HG03571 (cell line): ENCODE results near the gene IQCE.

ENCODE experiments used
- ATAC-seq: cut with Tn5 transposase; IDR thresholded peaks from one replicate; pipeline ENCODE4 v1.9.1; 2021; ENCODE audit not compliant: unreplicated experiment

The IQCE gene

DNA sequence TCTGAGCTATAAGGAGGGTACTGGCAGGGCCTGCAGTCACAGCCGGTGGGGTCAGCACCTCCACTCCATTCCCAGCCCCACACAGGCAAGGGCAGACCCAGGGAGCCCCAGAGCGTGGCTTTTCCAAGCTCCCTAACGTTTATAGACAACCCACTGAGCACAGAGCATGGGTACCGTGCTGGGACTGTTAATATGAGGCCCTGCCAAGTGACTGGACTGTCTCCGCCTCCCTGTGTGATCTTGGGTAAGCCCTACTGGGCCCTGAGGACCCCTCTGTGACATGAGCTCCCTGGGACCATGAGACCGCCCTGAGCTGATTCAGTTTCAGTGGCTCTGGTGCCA is 85.4 kb downstream of the IQCE start:
- no peak for ATAC-seq

DNA sequence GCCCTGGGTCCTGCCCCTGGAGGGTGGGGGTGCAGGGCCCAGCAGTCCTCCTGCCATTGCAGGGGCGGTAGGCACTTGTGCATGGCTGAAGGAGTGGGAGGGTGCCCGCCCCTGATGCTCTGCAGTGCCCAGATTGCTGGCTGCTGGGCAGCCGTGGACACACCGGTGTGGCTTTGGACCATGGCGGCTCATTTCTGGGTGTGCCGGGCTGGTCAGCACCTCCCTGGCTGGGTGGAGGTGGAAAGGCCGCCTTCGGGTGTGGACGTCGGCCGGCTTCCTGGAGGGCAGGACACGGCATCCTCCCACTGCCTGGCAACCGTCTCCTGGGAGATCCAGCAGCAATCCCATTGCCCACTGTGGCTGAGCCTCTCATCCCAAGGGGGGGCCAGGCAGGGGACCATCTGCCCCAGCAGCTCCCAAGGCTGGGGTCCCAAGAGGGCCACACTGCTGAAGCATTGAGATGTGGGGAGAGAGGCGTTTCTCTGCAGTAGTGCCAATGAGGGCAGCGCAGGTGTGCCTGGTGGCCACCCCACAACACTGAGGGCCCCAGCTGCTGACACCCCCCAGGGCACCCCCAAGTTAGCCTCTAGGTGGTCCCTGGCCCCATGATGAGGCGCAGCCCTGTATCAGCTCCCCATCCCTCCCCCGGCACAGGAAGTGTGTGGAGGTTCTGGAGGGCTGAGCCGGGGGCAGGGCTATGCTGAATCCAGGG is 85.9 kb downstream of the IQCE start:
- peak; percentile 25 for ATAC-seq

DNA sequence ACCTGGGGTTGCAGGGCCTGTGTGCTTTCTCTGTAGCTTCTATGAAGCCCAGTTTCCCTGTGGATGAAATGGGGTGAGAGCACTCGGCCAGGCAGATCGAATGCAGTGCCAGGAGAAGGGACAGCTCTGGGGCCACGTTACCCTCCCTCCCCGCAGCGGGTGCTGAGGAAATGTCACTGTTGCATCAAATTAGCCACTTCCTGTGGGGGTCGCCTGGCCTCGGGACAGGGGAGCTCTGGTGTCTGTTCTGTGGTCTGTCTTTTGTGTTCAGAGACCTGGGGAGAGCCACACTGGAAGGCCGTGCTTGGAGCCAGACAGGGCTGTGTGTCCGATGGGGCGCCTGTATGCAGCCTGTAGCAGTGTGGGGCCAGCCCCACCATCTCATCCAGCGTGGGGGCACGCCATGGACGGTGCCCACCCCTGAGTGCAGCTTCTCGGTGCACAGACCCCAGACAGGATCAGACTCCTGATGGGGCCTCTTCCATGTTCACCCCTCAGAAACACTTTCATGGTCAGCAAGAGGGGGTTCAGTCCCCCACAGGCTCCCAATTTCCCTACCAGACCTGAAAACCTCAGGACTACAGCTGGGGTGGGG is 86.6 kb downstream of the IQCE start:
- peak; percentile 65 for ATAC-seq

- ATAC-seq = no peak
Measured at GRCh38 chr7:2646336-2646679, 87.5 kb downstream of the IQCE start.

DNA sequence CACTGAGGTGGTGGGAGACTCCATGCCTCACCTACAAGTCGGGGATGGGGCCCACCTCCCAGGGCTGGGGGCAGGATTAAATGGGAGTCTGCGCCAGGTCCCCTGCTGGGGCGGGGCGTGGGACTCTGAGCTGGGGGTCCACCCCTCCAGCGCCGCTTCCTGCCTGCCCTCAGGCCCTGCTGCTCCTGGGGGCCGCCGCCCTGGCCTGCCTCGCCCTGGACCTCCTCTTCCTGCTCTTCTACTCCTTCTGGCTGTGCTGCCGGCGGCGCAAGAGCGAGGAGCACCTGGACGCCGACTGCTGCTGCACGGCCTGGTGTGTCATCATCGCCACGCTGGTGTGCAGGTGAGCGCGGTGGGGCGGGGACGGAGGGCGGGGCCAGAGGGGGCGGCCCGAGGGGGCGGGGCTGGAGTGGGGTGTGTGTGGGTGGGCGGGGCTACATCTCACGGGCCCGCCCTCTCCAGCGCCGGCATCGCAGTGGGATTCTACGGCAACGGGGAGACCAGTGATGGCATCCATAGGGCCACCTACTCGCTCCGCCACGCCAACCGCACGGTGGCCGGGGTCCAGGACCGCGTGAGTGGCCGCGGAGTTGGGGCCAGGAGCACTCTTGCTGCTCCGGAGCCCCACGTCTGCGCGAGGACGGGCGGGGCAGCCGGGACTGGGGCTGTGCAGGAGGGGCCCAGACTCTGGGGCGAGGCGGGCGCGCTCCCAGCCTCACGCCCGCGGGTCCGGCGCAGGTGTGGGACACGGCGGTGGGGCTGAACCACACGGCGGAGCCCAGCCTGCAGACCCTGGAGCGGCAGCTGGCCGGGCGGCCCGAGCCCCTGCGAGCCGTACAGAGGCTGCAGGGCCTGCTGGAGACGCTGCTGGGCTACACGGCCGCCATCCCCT is 88.1 kb downstream of the IQCE start:
- no peak for ATAC-seq

- no peak for ATAC-seq
Measured at GRCh38 chr7:2647594-2648172, 88.9 kb downstream of the IQCE start.

DNA sequence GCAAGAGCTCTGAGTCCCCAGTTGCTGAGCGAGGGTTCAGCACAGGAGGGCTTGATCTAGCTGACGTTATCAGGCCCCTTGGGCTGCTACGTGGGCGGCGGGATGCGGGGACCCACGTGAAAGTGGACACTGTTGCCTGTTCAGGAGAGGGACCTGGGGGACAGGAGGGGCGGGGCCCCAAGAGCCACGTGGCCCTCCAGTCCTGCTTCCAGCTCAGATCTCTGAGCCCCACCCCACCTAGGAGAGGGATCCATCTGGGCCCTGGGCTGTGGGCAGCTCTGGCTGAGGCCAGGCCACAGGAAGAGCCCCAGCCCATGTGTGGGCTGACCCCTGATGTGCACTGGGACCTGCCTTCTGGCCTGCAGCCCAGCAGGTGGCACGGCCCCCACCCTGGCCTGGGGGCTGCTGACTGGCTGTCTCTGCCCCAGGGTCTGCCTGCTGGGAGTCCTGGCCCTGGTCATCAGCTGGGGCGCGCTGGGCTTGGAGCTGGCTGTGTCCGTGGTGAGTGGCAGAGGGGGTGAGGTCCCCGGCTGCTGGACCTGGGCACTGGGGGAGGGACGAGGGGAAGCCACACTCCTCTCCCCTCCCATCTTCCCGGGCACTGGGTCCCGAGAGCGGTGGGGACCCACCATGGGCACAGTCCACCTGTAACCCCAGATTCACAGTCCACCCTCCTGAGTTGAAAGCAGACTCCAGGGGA is 90.5 kb downstream of the IQCE start:
- ATAC-seq = no peak

DNA sequence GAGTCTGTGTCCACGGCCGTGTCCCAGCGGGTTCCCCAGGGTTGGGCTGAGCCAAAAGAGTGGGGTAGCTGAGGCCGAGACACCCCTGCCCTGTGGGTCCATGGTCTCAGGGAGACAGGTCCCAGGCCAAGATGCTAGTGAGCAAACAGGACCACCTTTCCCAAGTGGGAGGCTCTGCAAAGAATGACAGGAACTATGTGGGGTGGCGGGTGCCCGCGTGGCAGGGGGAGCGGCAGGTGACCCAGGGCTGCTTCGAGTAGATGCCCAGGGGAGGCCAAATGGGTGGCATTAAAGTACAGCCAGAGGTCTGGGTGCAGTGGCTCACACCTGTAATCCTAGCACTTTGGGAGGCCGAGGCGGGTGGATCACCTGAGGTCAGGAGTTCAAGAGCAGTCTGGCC is 91.2 kb downstream of the IQCE start:
- no peak for ATAC-seq

- no peak for ATAC-seq
Measured at GRCh38 chr7:2650451-2650850, 91.7 kb downstream of the IQCE start.

- ATAC-seq = no peak
Measured at GRCh38 chr7:2651336-2651735, 92.6 kb downstream of the IQCE start.

DNA sequence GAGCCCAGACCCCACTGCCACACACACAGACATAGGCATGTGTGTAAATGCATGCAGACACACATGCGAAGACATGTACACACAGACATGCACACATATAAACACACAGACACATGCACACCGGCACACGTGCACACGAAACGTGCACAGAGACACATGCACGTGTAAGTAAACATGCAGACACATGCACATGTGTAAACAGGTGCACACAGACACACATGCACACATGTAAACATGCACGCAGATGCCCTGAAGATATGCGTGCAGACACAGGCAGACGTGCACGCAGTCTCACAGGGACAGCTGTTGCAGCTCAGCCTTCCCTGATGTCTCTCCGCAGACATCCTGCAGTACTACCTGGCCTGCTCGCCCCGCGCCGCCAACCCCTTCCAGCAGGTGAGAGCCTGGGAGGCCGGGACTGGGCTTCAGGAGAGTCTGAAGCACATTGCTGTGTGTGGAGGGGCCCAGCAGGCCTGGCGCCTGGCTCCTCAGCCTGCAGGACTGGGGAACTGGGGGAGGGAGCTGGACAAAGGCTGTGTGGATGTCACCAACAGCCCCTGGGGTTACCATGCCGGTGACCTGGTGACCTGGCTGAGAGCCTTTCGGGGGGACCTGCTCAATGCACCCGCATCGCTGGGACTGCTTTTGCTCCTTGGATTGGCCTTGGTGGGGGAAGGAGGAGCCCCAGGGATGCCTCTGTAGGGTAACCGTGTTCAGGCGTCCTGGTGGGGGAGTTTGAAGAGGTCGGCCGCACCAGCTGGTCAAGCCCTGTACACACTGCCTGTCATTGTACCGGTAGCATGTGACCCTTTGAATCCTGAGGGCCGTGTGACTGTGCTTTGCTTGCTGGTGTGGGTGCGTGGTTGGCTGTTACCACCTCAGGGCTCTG is 93.3 kb downstream of the IQCE start:
- ATAC-seq = no peak

DNA sequence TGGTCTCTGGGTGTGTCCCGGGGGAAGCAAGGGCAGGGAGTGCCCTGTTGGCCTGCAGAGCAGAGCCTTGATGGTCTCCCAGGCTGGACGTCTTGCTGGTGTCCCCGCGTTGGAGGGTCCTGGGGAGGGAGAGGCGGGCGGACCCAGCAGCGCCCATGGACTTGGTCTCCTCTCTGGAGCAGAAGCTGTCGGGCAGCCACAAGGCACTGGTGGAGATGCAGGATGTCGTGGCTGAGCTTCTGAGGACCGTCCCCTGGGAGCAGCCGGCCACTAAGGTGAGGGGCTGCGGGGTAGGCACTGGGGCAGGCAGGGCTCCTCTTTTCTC is 93.9 kb downstream of the IQCE start:
- ATAC-seq = no peak

- no peak for ATAC-seq
Measured at GRCh38 chr7:2654059-2654458, 95.3 kb downstream of the IQCE start.

GRCh38 chr7:2655870-2656614 is 97.3 kb downstream of the IQCE start:
- no peak for ATAC-seq

DNA sequence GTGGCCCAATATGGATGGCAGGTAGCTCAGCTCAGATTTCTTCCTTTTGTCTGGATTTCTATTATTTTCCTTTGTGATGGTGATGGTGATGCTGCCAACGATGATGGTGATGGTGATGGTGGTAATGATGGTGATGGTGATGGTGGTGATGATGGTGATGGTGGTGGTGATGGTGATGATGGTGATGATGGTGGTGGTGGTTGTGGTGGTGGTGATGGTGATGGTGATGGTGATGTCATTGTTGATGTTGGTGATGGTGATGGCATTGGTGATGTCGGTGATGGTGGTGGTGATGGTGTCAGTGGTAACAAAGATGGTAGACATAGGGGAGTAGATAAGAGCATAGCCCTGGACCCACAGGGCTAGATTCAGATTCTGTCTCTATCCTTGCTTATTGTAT is 98.4 kb downstream of the IQCE start:
- ATAC-seq = no peak

- ATAC-seq = no peak
Measured at GRCh38 chr7:2657920-2658671, 99.3 kb downstream of the IQCE start.

DNA sequence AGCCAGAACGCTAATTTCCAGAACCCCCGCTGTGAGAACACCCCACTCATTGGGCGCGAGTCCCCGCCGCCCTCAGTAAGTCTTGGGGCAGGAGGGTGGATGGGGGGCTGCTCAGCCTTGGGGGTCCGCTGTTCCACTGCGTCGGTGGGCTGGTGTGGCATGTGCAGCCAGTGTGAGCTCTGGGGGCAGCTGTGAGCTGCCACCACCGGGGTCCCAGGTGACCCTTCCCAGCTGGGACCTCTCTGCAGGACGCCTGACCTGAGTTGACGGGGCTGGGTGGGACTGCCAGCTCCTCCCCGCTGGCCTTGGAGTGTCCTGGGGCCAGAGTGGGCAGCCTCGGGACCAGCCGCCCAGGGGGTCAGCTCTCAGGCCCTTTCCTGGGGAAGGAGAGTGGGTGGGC is 100.2 kb downstream of the IQCE start:
- ATAC-seq = no peak

DNA sequence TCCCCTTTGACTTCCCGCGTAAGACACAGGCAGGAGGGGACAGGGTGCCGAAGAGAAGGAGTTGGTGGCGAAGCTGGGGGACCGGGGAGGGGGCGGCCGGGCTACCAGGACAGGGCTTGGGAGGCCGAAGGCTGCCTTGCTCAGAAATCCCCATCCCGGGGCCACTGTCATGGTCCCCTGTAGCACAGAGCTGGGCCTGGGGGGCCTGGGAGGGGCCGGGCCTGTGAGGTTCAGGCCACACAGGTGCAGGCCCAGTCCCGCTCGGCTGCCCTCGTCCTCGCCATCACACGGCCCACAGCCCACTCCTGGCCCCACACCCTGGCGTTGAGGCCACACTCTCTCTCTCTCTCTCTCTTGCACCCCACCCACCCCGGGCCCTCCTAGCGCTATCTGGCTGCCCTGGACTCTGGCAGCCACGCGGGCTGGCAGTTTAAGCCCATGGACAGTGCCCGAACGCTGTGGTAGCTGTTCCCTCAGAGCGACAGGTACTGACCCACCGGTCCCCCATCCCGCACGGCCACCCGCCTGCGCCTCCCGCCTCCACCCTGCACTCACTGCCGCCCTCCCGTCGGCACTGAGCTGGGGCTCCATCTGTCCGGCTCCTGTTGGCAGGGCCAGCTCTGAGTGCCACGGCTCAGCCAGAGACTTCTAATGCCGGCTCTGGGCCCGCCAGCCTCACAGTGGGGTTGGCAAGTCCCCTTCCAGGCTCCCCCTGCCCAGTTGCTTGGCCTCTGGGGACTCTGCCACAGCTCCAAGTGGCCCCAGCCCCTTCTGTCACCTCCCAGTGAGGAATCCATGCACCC is 101.0 kb downstream of the IQCE start:
- ATAC-seq = no peak
